Adrenal gland (tissue), 12 donors: ENCODE data around the gene VCP. TPM values are rescaled to one million over a fixed set of nuclear protein-coding genes. Genes with fewer than 3 reads are reported as not detected.

Source experiments
- DNase-seq, 7 donors: peaks; one replicate each; pipeline ENCODE4 v3.0.0-alpha.2; 2019 to 2020
- H3K27ac ChIP-seq, 5 donors: fragments of 200-600 bp; sonication (generic) in 4 of 5; 1 replicate in 3 of 5; 2 replicates in 2 of 5; pipeline versions ENCODE4 v1.5.1 to v1.8.0; 2016 to 2020; ENCODE audit warnings: mild to moderate bottlenecking in 1 of 5
- H3K27me3 ChIP-seq: fragments of 200-600 bp; 2 replicates; pipeline ENCODE4 v1.8.0; 2021
- H3K36me3 ChIP-seq, 2 donors: fragments of 200-600 bp; replicated peaks in 1 of 2; 1 replicate in 1 of 2; 2 replicates in 1 of 2; pipeline versions ENCODE4 v1.5.1 to v1.8.0; 2018 to 2022
- H3K4me1 ChIP-seq, 2 donors: fragments of 200-600 bp; replicated peaks in 1 of 2; 1 replicate in 1 of 2; 2 replicates in 1 of 2; pipeline versions ENCODE4 v1.5.1 to v1.8.0; 2018 to 2021
- H3K4me3 ChIP-seq, 4 donors: fragments of 200-600 bp; sonication (generic) in 3 of 4; one replicate each; pipeline ENCODE4 v1.5.1; 2016 to 2018
- H3K9me3 ChIP-seq, 3 donors: fragments of 200-600 bp; sonication (generic) in 1 of 3; replicated peaks in 1 of 3; 1 replicate in 2 of 3; 2 replicates in 1 of 3; pipeline versions ENCODE4 v1.5.1 to v1.8.0; 2016 to 2021
- CTCF ChIP-seq, 6 experiments: fragments of 450-650 bp in 4 of 6; fragments of 200-600 bp in 2 of 6; sonication (generic) in 1 of 6; IDR thresholded peaks; 1 replicate in 5 of 6; 2 replicates in 1 of 6; pipeline versions ENCODE4 v1.5.1 to v1.8.0; 2016 to 2021; ENCODE audit warnings: antibody characterized with exemption in 6 of 6, mild to moderate bottlenecking in 2 of 6, moderate library complexity in 1 of 6
- POLR2A ChIP-seq, 2 donors: fragments of 450-650 bp; IDR thresholded peaks; one replicate each; pipeline ENCODE4 v1.6.1; 2017; ENCODE audit warnings: antibody characterized with exemption in 2 of 2, mild to moderate bottlenecking in 2 of 2, moderate library complexity in 1 of 2
- WGBS, 4 donors: extraction: QIAGEN DNeasy Blood & Tissue Kit in 2 of 4; methylation state at CpG; one replicate each; pipeline versions ENCODE4 v1.1.5 to v1.1.7; 2013 to 2017; 5-methylcytosine and 5-hydroxymethylcytosine counted together
- intact Hi-C, 2 donors: fragments of 100-400 bp; cut with DNase I; formaldehyde crosslinking; loops; one replicate each; pipeline versions ENCODE4 v1.14.1 to v1.15.0; 2022 to 2023
- polyA plus RNA-seq, 3 donors: library from polyadenylated mRNA; stranded (reverse); fragments of 200-250 nt in 2 of 3; fragments of 350-450 nt in 1 of 3; fragmentation: Illumina TruSeq in 1 of 3; extraction: RNeasy Lipid Tissue Mini Kit (QIAGEN cat#74804) in 1 of 3; gene quantifications; one replicate each; pipeline ENCODE4 v1.2.3, GENCODE V29; 2013 to 2014
- total RNA-seq, 9 donors: library from RNA; depleted of rRNA in 4 of 9; stranded (reverse); fragments of >200 nt in 4 of 9; fragments of 120-200 nt in 1 of 9; fragmentation: NEBNext Ultra II Directional in 1 of 9; extraction: Animal tissue kit (Norgen Biotek cat#: 25700) in 1 of 9; gene quantifications; one replicate each; pipeline versions ENCODE4 v1.1.0 to v1.2.4, GENCODE V29; 2013 to 2023
- donor health status: healthy with polysubstance abuse.
- donor health status: Bipolar disorder and iron deficiency.
- donor health status: DM: yes; HTN: yes; CAD: no.
- donor health status: DM: no; HTN: no; CAD: no.
- donor health status: DM: no; HTN: no; CAD: no.
- donor health status: DM: yes; HTN: yes; CAD: no.

The VCP gene
- total and polyA plus RNA-seq, 12 donors: 65.1 to 555 (median 251) TPM

GRCh38 chr9:35070823-35071813 lies 1.3 kb downstream of the VCP start:
- Histone ChIP-seq H3K9me3 (no peaks in the 10 kb centered on the region), H3K27me3 (no peaks in the 10 kb centered on the region), H3K4me1 (peaks cover 38 to 39% of the 10 kb centered on the region in 2 donors), H3K36me3 (peaks cover 0 to 22% of the 10 kb centered on the region in 2 donors), H3K27ac (peak overlapping the region; percentile 99 to 100 (median 100)), H3K4me3 (peak overlapping the region; percentile 37 to 89 (median 69))
- intact Hi-C loops: no loop called here
- peak in 5 of 7 donors; percentile 49 to 65 (median 62) for DNase-seq
- no peak for TF ChIP-seq CTCF (IDR thresholded peaks at IDR 0.05)
- TF ChIP-seq POLR2A (IDR thresholded peaks at IDR 0.05): no peak
- WGBS, 4 donors: 1 to 2% (median 1%) methylated on average over 15 to 20 of the region's 20 CpGs

GRCh38 chr9:35069020-35069419 lies 3.4 kb downstream of the VCP start:
- 38 to 55% (median 41%) methylated on average over 4 of the region's 4 CpGs for WGBS, 4 donors
- intact Hi-C loops: loop anchor here in 1 of 2 donors (10.0 kb wide), 1 partner anchor 74 kb away; no protein-coding TSS in a partner anchor
- H3K36me3 ChIP-seq: peaks cover 0 to 43% of the 10 kb centered on the region in 2 donors
- H3K4me1 ChIP-seq: peaks cover 38 to 39% of the 10 kb centered on the region in 2 donors
- TF ChIP-seq CTCF (IDR thresholded peaks at IDR 0.05): no peak
- TF ChIP-seq POLR2A (IDR thresholded peaks at IDR 0.05): no peak
- no peaks in the 10 kb centered on the region for H3K9me3 ChIP-seq
- H3K4me3 ChIP-seq: peak overlapping the region in 1 of 4 donors; percentile 86
- no peaks in the 10 kb centered on the region for H3K27me3 ChIP-seq
- peak overlapping the region in 1 of 5 donors; percentile 20 for H3K27ac ChIP-seq
- no peak for DNase-seq

DNA sequence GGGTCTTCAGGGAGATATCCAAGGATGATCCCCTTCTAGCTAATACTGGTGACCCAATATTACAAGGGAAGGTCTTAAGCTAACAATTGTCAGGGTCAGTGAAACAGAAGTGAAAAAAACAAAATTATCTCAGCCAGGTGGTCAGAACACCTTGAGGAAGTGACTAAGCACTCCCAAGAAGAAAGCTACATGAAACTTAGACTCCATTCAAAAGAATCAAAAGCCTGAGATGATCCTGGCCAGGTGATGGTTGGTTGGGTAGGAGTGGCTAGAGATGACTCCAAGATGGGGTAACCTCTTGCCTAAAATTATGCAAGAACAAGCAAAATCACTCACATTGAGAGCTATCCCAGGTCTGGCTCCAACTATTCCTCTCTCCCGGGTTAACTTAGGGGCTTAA lies 5.4 kb downstream of the VCP start:
- no peaks in the 10 kb centered on the region for H3K9me3 ChIP-seq
- intact Hi-C loops: loop anchor here in 1 of 2 donors (10.0 kb wide), 1 partner anchor 72 kb away; no protein-coding TSS in a partner anchor
- H3K4me3 ChIP-seq: no peak overlapping the region
- no peak overlapping the region for H3K27ac ChIP-seq
- H3K4me1 ChIP-seq: peaks cover 34 to 39% of the 10 kb centered on the region in 2 donors
- 81 to 88% (median 84%) methylated on average over 1 of the region's 1 CpG for WGBS, 4 donors
- no peak for DNase-seq
- peaks cover 0 to 63% of the 10 kb centered on the region in 2 donors for H3K36me3 ChIP-seq
- H3K27me3 ChIP-seq: no peaks in the 10 kb centered on the region
- TF ChIP-seq POLR2A (IDR thresholded peaks at IDR 0.05) (no peak), CTCF (IDR thresholded peaks at IDR 0.05) (no peak)

DNA sequence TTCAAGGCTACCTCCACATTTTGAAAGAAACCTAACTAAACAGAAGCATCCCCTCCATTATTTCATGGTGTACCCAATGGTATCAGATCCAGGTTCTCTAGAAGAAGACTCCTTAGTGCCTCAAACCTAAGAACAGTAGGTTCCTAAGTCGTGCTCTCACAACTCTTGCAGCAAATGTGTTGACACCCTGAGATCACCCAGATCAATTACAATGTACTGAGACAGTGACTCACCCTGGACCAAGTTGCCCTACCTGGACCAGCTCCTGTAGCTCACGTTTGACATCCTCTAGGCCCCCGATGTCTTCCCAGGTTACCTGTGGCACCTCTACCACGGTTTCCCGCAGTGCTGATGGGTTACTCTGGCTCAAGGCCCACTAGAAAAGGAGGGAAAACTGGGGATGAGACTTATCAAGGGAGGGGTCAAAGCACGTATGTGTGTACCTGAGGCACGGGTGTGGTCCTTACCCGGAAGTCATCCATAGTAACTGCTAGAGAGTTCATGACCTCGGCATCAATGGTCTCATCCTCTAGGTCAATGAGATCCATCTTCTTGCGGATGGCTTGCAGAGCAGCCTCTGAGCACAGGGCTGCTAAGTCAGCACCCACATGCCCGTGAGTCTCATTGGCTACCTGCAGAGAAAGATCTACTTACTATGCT lies 11.7 kb downstream of the VCP start:
- Histone ChIP-seq H3K27me3 (no peaks in the 10 kb centered on the region), H3K9me3 (no peaks in the 10 kb centered on the region), H3K4me1 (no peaks in the 10 kb centered on the region), H3K4me3 (no peak overlapping the region), H3K27ac (no peak overlapping the region), H3K36me3 (peaks cover 0 to 100% of the 10 kb centered on the region in 2 donors)
- WGBS, 4 donors: 89 to 96% (median 92%) methylated on average over 9 to 11 of the region's 11 CpGs
- TF ChIP-seq CTCF (IDR thresholded peaks at IDR 0.05): no peak
- no peak for TF ChIP-seq POLR2A (IDR thresholded peaks at IDR 0.05)
- no peak for DNase-seq
- intact Hi-C loops: loop anchor here in 1 of 2 donors (10.0 kb wide), 1 partner anchor 66 kb away; no protein-coding TSS in a partner anchor
